Activated CD4-positive, alpha-beta T cell treated with anti-CD3 and anti-CD28 coated beads, Interleukin-2, amount 50 U/mL, for 24 hours (primary cell): Measurements from ENCODE around the gene MAP7D2.

Source experiments
- DNase-seq, 2 donors: peaks; one replicate each; pipeline ENCODE4 v3.0.0-alpha.2; 2020; ENCODE audit warnings: low read depth in 1 of 2, low spot score in 1 of 2

The MAP7D2 gene

GRCh38 chrX:20046223-20046622 lies 70.5 kb downstream of the MAP7D2 start:
- DNase-seq: no peak

GRCh38 chrX:20042221-20042620 lies 74.5 kb downstream of the MAP7D2 start:
- no peak for DNase-seq

DNA sequence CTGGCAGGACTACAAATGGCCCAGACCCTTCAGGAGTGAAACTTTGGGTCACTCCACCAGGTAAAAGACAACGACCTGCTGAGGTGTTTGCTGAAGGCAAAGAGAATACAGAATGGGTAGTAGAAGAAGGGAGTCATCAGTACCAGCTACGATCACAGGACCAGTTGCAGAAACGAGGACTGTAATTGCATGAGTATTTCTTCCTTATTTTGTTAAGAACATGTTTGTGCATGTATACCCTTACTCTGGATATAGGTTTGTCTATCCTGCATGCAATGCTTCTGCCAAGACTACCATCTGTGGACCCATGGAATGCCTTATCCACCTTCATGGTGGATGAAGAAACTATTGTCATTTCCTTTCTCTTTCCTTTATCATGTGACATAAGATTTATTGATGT lies 77.7 kb downstream of the MAP7D2 start:
- DNase-seq: no peak

DNA sequence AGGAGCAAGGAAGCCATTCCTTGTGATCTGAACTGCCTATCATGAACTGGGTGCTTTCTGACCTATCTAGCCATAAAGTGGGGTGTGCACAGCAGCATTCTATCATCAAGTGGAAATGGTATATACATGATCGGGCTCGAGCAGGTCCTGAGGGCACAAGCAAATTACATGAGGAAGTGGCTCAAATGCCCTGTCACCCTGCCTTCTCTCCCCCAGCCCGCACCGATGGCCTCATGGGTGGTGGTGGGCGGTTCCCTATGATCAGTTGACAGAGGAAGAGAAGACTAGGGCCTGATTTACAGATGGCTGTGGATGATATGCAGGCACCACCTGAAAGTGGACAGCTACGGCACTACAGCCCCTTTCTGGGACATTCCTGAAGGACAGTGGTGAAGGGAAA lies 79.5 kb downstream of the MAP7D2 start:
- DNase-seq: no peak

GRCh38 chrX:20032201-20032600 lies 84.5 kb downstream of the MAP7D2 start:
- DNase-seq: no peak

- no peak for DNase-seq
These were observed 87.0 kb downstream of the MAP7D2 start for GRCh38 chrX:20029728-20030127.

DNA sequence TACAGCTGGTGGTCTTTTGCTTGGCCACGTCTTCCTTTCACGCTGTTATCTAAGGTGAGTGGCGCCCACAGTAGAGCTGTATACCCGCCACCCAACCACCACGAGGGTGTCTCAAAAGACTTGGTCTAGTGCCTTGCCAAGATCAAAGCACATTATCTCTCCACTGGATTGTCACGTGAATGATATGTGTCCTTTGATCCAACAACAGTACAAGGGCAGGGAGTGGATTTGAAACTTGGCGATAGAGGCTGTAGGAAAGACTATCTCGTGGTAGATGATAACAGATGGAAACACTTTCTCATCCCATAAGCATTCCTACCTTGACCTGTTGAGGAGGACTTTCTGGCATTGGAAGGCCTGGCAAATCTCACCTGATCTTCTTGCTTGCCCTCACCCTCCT lies 88.1 kb downstream of the MAP7D2 start:
- DNase-seq: no peak

DNA sequence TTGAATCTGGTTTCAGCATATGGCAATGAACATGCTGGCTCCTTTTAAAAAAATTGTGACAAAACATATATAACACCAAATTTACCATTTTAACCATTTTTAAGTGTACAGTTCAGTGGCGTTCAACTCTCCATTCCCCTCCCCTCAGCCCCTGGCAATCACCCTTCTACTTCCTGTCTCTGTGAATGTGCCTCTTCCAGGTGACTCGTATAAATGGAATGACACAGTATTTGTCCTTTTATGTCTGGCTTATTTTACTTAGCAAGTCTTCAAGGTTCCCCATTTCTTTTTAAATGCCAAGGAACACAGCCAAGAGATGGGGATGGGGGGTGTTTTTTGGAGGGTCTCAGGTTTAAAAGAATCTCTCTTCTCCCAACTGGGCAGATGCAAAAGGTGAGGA lies 90.4 kb downstream of the MAP7D2 start:
- DNase-seq: no peak

DNA sequence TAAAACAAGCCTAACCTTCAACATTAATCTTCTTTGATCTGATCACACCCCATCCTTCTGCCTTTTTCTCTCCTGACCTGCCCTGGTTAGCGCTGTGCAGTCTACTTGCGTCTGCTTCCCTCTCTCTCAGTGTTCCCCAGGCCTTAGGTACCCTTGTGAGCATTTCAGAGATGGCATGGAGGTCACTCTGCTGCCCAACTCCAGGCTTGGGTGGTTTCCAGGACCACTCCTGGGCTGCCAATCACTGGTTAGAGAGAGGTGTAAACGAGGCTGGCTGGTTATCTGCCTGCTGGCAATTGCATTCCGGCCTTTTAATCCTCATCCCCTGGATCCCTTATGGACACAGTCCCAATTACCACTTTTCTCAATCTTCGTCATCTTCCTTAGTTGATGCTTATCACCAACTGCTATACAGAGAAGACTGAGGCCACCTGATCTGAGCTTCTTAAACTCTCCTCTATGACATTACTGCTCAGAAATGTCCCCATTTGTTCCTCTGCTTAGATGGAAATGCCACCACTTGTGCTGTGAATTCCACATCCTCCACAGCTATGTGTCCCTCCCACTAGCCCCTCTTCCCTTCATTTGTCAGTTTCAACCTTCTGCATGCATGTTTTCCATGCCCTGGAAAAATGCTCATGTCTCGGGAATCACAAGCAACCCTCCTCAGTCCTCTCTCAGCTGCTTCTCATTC lies 96.9 kb downstream of the MAP7D2 start:
- DNase-seq: no peak

DNA sequence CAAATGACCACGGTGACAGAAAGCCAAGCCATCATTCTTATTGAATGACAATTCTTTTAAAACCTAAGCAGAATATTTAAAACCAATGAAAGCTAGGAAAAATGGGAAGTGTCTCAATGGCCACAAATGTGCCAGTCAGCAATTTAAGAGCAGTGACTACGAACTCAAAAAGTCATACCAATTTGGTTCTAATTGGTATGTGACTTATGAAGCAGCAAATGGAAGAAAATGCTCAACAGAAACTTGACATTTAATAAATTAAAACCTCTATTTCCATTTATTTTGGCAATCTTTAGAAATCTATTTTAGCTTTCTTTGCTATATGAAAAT lies 100.1 kb downstream of the MAP7D2 start:
- DNase-seq: no peak

DNA sequence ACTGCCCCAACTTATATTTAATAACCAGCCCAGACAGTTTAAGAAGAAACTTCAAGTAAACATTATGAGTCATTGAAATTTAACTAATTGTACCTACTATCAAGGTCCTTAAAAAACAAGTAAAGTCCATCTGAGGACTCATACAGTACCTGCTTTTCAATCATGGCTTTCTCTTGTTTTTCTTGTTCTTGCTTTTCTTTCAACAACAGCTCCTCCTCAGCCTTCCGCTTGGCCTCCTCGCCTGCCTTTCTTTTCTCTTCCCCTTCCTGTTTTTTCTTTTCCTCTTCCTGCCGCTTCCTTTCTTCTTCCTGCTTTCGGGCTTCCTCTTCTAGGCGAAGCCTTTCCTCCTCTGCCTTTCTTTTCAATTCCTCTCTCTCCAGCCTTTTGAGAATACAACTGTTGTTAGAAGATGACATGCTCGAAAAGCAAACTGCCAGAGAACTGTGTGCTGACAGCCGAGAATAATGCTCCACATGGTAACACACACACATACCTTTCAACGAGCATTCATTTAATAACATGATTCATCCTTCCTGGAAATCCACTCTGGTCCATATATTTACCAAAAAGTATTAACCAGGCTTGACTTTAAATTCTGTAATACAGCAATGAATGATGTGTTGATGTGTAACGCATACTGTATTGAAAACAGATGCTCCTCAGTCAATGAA lies 100.6 kb downstream of the MAP7D2 start:
- DNase-seq: no peak

- no peak for DNase-seq
These were observed 101.3 kb downstream of the MAP7D2 start for GRCh38 chrX:20015422-20015821.

DNA sequence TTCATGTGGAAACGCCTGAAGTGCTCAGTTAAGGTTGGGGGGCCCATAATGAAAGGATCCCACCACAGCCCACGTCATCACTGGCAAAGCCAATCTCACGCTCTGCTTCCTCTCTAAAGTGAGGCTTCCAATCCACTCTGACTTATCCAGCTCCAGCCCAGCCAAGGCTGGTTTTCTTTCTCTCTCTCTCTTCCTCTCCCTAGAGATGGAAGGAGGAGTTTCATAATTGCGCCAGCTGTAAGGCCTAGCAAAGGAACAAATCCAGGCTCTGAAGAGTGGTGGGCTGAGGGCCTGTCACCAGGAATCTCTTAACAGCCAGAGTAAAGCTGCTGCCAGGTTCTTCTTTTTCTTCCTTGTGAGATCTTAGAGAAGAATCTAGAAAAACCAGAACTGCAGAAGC lies 105.1 kb downstream of the MAP7D2 start:
- no peak for DNase-seq

- no peak for DNase-seq
These were observed 108.6 kb downstream of the MAP7D2 start for GRCh38 chrX:20007962-20008622.

DNA sequence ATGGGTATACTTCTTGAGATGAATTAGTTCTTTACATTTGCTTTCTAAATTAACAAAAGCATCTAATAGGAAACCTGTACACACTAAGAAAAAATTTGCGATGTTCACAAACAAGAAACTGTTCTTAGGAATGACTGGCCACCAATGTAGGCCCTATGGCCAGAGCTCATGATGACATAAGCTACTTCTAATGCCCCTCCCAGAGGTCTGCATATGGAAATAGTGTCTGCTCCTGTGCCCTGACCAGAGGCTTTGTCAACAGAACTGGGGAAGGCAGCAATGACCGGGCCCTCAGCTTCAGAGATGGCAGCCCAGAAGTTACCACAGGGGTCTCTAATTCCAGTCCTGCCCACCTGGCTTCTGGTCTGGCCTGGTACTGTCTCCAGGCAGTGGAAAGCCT lies 110.8 kb downstream of the MAP7D2 start:
- DNase-seq: no peak

DNA sequence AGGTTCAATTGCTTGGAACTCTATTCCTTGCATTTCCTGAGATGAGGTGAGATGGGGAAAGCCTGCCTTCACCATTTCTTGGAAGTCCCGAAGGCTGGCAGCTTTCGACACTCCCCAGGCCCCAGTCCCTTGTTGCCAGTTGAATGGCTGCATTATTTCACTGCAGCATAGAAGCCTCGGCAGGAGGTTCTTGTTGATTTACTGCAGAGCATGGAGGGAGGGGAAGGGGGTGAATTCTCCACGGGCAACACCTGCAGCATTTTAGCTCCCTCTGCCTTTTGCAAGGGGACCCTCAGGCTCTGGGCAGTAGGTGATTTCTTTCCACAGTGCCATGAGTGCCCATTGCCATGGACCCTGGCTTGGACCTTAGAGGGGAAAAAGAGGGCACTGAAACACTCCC lies 115.1 kb downstream of the MAP7D2 start:
- no peak for DNase-seq

GRCh38 chrX:19991350-19991718 lies 125.4 kb downstream of the MAP7D2 start:
- DNase-seq: no peak

GRCh38 chrX:19990556-19991349 lies 126.0 kb downstream of the MAP7D2 start, which contains the start of gene BCLAF3:
Gene BCLAF3, minus strand, starts transcription at chrX:19991061. Its CDS starts 20,797 bp downstream, at chrX:19970264.
- DNase-seq: peak; percentile 73 to 80

DNA sequence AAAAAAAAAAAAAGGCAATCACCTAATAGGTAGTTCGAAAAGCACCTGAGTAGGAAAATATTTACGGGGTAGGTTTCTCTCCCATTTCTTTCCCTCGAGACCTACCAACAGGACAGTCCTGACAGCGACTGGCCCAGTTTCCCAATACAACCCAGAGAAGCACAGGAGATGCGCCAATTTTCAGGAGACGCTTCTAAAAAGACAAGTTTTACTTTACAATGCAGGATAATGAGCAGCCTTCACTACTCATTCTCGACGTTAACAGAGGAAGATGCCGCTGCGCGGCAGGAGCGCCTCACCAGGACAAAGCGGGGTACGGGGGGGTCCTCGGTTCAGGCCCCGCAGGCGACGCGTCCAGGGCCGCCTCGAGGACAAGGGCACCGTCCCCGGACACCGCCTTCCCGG lies 126.6 kb downstream of the MAP7D2 start:
- no peak for DNase-seq

DNA sequence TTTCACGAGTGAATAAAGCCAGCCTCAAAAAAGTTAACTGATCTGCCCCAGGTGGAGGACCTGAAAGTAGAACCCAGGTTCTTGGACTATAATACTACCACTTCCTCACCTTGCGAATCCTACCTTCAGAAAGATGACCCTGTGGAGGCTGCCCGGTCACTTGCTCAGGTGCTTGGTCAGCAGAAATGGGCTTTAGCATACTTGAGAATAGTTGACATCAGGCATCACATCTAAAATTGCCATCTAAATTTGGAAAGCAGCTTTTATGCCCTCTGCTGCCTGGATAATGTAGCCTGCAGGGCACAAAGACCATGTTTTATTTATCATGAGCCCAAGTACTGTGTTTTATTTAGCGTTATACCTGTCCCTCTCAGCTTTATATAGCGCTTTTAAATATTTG lies 128.9 kb downstream of the MAP7D2 start:
- no peak for DNase-seq

DNA sequence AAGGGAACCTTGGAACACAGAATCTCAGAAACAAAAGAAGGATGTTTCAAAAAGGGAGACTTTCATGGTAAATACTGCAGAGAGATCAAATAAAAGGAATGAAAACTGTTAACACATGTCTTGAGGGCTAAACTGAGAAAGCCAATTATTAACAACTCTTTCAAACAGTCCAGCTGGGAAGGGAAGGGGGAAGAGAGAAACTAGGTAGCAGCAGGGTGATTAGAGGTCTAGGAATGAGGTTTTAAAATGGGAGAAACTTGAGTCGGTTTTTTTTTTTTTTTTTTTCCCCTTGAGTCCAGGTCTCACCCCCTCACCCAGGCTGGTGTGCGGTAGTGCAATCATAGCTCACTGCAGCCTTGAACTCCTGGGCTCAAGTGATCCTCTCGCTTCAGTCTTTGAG lies 130.2 kb downstream of the MAP7D2 start:
- DNase-seq: no peak

DNA sequence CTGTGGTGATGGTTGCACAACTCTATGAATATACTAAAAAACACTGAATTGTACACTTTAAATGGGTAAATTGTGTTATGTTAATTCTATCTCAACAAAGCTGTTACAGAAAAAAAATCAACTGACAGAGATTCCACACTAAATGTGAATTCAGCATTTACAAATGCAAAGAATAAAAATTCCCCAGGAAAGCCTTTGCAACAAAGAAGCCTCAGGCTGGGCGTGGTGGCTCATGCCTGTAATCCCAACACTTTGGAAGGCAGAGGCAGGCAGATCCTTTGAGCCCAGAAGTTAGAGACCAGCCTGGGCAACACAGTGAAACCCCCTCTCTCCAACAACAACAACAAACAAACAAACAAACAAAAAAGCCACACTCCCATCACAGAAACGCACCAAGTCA lies 134.8 kb downstream of the MAP7D2 start:
- DNase-seq: no peak
